GM10266 (cell line): ENCODE measurements around the gene ANO7.

Experiments
- DNase-seq: peaks from one replicate; pipeline ENCODE4 v3.0.0; 2012; ENCODE audit errors: extremely low spot score
- TF ChIP-seq, protein P1 (sequence below): IDR thresholded peaks from 2 replicates; pipeline ENCODE4 v1.5.1; 2012; ENCODE audit warnings: mild to moderate bottlenecking, low read depth; ENCODE audit not compliant: control insufficient read depth, insufficient read depth; ENCODE audit errors: missing control alignments

The ANO7 gene

GRCh38 chr2:241223211-241224017 is 34.9 kb downstream of the ANO7 start:
- no peak for DNase-seq
- TF ChIP-seq, protein P1, sequence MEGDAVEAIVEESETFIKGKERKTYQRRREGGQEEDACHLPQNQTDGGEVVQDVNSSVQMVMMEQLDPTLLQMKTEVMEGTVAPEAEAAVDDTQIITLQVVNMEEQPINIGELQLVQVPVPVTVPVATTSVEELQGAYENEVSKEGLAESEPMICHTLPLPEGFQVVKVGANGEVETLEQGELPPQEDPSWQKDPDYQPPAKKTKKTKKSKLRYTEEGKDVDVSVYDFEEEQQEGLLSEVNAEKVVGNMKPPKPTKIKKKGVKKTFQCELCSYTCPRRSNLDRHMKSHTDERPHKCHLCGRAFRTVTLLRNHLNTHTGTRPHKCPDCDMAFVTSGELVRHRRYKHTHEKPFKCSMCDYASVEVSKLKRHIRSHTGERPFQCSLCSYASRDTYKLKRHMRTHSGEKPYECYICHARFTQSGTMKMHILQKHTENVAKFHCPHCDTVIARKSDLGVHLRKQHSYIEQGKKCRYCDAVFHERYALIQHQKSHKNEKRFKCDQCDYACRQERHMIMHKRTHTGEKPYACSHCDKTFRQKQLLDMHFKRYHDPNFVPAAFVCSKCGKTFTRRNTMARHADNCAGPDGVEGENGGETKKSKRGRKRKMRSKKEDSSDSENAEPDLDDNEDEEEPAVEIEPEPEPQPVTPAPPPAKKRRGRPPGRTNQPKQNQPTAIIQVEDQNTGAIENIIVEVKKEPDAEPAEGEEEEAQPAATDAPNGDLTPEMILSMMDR, result no peak

GRCh38 chr2:241224018-241224850 is 35.8 kb downstream of the ANO7 start:
- DNase-seq, result no peak
- TF ChIP-seq, protein P1, result no peak

- TF ChIP-seq, protein P1, result no peak
- no peak for DNase-seq
Observed at GRCh38 chr2:241224851-241225438, 36.5 kb downstream of the ANO7 start.

GRCh38 chr2:241225545-241225944 is 37.1 kb downstream of the ANO7 start:
- TF ChIP-seq, protein P1, result no peak
- DNase-seq, result no peak

DNA sequence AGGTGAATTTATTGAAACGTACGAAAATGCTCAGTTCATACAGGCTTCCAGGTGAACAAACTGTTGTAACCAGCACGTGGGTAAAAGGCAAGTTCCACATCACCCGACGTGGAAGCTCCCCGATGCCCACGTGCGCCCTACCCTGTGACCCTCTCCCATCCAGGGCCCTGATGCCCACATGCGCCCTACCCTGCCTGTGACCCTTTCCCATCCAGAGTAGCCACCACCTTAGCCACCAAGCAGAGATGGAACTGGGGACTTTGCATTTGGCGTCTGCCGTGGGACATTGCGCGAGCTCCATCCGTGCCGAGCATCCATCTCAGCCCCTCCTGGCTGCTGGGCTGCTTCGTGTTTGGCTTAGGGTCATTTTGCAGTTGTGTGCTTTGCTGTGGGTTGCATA is 37.5 kb downstream of the ANO7 start:
- TF ChIP-seq, protein P1, result no peak

DNA sequence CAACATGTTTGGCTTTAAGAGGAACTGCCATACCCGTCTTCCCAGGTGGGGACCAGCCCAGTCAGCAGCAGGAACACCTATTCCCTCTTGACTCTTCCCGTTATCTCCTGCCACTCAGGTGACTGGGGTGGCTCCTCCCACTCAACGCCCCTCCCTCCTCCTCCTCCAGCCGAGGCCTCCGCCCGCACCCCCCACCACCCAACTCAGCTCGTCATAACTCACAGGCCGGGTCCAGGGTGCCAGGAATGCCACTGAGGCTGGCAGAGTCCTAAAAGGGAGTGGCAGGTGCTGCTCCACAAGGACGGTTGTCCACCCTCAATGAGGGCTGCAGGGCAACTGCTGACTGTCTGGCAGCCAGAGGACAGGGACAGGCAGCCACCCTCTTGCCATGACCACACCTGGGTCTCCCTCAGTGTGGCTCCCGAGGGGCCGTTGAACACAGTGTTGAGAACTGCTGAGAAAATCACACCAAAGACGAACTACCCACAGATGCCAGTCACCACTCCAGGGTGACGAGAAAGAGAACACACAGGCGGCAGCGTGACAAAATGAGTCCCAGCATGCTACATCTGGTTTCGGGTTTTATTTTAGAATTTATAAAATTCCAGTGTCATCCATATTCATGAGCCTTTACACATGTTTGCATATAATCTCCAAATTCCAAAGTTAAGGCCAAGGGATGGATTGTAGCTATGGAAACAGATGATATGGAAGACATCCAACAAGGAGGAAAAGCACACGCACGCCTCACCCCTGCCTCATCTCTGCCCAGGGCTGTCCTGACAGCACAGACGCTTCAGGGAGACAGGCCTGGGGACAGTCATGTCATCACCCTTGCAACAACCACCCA is 38.5 kb downstream of the ANO7 start:
- TF ChIP-seq, protein P1, result no peak
- no peak for DNase-seq

More for the DNA sequence above, 37.5 kb downstream of the ANO7 start:
- DNase-seq, result no peak
